ENCODE measurements around the gene NSG1.
"Not testable (repeated sequence)": the region's sequence is repeated elsewhere in the genome, so short reads cannot be mapped to it uniquely, and the experiment has no call there.

NSG1 gene

DNA sequence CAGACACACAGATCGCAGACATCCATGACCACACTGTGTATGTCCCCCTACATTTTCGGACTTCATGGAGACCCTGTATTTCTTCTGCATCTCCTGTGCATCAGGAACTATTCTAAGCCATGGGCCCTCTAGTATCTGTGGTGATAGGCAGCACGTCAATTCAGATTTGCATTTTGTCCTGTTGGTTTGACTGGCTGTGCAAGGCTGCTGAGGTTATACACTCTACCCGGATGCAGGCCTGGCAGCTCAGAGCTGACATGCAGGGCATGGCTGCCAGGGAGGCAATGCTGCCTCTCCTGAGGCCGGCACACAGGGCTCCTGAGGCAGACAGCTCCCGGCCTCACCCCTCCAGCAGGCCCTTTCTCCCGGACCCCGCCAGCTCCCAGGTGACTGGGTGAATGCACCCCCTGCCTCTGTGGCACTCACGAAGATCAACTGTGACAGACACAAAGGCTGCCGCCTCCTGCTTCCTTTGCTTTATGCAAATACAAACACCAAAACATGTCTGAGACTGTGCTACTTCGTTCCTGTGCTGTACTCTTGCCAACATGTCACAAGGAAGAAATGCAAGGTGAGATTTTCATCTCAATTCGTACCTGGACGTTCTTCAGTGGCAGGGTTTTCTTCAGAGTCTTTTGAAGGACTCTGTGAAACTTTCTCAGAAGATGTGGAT, 51.0 kb downstream of the NSG1 start:
- DNase-seq = no peak

DNA sequence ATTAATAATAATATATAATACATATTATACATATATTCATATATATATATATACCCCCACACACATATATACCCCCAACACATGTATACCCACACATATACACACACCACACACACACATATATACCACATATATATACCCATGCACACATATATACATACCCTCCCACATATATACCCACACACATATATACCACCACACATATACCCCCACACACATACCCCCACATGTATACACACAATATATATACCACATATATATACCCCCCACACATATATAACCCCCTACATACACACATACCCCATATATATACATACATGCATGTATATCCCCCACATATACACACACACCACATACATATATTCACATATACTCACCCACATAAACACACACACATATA, 52.0 kb downstream of the NSG1 start:
- no peak for DNase-seq

DNA sequence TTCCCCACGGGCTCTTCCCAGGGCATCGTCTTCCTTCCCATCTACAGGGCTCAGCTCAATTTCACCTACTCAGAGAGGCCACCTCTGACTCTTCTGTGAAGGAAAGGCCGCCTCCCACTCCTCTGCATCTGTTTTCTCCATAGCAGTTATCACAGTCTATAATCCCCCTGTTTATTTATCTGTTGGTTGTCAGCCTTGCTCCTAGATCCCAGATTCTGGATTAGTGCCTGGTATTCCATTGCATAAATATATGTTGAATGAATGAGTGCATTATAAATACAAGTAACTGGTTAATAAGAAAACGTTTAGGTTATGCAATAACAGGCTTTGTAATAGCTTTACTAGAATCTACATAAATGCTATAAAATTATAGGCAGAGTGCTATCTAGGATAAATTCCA, 52.9 kb downstream of the NSG1 start:
- DNase-seq = no peak

DNA sequence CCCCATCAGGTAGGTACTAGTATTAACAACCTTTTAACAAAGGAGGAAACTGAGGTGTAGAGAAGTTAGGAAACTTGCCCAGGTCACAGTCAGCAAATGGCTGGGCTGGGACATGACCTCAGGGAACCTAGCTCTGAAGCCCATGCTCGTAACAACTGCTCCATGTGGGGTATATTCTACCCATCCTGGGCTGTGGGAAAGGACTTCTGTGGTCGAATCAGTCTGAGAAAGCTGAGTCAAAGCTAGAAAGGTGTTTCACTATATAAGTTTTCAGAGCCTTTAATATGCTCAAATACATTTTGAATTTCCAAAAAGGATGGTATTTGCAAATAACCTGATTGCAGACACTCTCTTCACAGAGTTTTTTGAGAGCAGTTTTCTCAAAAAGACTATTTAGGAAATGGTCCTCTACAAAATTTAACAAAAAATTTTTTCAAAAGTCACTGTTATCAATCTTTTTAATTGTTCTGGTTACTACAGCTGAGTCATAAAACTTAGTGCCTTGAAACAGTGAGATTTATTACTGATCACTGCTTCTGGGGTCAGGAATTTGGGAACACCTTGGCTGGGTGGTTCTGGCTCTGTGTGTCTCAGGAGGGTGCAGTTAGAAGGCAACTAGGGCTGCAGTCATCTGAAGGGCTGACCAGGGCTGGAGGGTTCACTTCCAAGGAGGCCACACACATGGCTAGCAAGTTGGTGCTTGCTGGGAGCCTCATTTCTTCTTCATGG, 53.6 kb downstream of the NSG1 start:
- DNase-seq = no peak

DNA sequence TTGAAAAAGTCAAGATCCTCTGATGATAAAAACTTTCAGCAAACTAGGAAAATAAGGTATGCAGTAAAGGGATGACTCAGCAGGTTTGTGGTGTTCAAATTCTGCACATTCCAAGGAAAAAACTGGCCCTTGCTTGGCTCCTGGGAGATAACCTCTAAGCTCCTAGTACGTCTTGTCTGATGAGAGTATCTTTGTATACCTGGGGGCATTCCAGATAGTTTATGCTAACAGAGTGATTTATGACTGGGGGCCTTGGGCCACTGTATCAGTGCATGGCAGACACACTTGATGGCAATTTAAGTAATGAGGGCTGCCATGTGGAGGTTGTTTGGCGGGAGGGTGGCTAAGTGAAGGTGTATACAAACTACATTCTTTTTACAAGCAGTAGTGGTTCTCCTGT, 56.9 kb downstream of the NSG1 start:
- DNase-seq = no peak

DNA sequence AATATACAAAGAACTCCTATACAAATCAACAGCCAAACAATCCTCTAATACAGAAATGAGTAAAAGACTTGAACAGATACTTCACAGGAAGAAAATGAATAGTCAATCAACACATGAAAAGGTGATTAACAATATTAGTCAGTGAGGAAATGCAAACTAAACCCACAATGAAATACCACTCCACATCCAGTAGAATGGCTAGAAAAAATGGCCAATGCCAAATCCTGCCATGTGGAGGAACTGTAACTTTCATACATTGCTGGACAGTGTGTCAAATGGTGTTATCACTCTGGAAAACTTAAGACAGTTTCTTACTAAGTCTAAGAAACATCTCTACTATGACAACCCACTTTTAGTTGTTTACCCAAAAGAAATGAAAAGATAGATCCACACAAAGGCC, 59.5 kb downstream of the NSG1 start:
- no peak for DNase-seq

DNA sequence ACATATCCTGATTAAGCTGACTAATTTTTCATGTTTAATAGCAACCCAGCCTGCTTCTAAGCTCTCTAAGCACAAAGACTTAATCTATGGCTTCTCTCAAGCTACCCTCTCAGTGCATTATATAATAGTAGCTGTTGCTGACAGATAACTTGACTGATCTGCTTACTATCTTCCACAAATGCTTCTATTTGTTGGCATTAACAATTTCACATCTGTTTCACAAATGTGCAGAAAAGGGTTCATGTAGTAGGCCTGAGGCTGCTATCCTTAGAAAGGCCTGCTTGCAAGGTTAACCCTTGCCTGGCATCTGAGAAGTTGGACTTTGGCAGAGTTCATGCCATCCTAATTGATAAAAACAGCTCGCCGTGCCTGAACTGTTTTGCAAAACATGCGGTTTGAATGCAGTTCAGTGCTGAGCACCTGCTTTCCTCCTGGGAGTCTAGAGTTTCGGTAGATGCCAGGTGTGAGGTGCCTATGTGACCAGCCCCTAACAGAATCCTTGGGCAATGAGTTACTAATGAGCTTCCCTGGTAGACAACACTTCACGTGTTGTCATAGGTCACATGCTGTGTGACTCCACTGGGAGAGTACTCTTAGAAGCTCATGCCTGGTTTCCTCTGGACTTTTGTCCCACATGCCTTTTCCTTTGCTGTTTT, 68.4 kb downstream of the NSG1 start:
- DNase-seq = no peak

DNA sequence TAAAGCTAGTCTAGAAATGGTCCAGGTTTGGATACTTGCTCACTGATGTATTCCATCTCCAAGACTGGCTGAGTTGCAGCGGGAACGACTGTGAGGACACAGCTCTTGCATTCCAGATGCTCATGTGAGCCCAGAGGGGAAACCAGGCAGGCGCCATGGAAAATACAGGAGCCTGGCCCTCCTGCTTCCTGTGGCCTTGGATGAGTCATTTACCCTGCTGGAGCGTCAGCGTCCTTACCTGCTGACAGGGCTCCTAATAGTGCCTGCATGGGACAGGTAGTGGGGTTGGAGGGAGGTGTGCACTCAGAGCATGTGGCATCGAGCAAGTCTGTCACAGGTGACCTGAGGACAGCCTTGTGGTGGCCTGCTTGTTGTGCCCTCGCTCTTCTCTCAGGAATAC, 69.4 kb downstream of the NSG1 start:
- DNase-seq = no peak

DNA sequence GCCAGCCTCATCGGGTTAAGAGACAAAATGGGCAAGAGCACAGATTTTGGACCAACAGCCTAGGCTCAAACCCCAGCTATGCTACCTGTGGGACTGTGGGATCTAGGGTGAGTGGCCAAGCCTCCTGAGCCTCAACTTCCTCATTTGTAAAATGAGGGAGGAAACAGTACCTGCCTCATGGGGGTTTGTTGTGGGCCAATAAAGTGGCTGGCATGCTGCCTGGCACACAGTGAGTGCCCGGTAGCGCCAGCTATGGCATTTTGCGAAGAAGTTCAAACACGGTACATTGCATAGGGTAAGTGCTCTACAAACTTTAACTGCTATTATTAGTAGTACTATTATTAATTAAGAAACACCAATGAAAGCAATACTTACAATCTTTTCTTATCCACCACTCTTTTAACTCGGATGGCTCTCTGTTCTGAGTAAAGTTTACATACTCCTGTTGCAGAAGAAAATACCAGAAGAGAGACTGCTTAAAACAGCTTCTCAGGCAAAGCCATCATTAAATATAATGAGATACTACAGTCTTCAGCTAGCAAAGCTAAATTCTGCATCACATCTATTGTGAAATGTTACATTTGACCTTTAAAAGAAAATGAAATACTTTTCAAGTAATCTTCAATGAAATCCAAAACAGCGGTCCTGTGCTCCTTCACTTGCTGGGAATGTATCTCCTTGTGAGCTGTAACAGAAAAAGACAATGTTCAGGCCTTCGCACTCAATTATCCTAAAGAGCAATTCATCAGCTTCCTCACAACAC, 70.1 kb downstream of the NSG1 start:
- no peak for DNase-seq

DNA sequence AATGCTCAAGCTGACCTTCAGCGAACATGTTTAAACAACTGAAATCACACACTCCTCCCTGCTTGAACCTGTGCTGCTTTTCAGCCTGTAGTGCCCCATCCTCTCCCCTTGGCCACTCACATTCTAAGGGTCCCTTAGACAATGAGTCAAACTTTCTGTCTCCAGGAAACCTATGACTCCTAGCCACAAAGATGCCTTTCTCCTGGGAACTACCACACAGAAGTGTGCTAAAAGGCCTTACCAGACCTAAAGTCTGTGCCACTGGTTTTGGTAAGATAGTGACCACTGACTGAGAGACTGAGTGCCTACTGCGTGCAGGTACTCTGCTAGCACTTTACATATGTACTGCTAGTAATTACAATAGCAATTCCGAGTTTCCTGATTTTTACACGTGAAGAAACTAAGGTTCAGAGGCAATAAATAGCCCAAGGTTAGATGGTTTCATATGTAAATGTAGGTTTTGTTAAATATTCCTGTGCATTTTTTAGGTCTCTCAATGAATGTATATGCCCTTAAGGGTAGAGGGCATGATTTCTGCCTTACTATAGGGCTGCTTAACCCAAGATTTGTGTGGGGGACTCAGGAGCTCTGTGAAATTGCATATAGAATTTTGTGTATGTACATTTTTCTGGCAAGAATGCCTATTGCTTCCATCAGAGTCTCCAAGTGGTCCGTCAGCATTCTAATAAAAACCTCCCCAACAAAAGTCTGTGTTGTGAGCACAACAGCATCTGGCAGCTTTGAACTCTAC, 71.1 kb downstream of the NSG1 start:
- no peak for DNase-seq

DNA sequence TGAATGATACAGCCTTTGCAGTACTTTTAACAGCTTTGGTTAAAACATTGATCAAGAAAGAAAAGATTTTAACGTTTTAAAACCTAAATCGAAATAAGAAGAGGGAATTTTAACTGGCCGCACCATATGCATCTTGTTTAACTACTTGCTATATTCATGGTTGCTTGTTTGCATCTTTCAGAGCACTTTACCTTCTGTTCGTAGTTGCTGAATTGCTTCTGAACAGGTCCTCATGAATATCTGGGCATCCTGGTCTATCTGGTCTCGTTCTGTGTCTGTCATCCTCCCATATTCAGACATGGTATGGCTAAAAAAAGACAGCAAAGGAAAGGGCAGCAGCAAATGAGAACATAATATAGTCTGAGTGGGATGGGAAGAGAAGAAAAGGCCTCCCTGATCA, 72.3 kb downstream of the NSG1 start:
- no peak for DNase-seq

DNA sequence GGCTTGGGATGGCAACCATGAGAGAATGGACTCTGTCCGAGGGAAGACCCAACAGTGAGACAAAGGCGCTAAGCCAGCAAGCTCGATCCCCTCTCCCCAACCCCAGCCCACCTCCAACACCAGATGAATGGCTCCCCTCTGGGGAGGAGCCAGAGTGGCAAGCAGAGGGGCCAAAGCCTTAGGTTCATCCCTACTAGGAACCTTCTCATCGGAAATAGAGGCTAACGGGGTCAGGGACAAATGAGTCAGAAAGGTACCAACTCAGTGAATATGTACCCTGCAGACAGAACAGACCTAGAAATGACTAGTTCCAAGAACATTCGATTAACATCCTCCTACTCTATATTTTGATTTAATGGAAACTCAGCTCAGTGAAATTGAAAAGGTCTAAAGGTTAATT, 73.9 kb downstream of the NSG1 start:
- DNase-seq = no peak

DNA sequence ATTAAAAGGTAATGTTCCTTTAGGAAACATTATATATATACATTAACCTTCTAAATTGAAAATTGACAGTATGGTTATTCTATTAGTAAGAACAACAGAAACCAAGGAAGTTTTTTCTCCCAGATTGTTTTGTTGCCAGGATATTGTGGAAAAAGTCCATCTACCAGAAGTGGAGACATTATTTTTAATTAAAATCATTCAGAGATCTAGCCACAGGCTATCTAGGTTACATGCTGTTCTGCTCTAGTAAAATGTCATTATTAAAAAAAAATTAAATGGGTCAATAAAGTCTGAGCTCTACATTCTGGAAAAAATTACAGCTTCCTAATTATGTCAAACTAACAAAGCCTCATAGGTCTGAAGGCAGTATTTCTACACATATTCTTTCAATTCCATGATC, 74.3 kb downstream of the NSG1 start:
- DNase-seq = no peak

DNA sequence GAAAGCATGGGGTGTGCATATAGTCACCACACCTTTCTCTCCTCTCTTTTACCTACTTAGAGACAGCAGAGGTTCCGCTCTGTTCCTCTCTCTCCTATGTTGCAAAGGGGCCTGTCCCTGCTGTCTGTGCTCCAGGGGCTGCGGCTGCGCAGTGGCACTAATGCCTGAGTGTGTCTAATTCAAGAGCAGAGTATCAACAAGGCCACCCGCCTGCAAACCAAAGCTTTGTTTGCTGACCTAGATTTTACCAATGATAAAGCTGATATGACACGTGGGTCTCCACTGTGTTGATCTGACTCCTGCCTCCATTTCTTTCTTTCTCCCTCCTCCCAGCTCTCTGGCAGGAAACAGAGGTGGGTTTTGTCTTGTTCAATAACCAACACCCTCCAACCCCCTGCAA, 74.9 kb downstream of the NSG1 start:
- DNase-seq = no peak

DNA sequence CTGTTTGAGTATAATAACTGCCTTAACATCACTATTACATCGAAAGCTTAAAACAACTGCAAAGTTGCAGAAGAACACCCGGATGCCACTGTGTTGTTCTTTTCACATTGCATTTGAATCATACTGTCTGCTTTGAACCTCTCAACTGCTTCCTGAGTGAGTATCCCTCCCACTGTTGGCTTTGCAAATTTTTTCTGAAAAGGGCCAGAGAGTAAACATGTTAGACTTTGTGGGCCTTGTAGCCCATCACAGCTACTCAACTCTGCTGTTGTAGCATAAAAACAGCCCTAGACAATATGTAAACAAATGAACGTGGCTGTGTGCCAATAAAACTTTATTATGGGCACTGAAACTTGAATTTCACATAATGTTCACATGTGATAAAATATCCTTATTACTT, 76.1 kb downstream of the NSG1 start:
- no peak for DNase-seq

DNA sequence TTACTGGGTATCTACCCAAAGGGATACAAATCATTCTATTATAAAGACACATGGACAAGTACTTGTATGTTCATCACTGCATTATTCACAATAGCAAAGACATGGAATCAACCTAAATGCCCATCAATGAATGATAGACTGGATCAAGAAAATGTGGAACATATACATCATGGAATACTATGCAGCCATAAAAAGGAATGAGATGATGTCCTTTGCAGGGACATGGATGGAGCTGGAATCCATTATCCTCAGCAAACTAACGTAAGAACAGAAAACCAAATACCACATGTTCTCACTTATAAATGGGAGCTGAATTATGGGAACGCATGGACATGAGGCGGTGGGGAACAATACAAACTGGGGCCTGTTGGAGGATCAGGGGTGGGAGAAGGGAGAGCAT, 78.3 kb downstream of the NSG1 start:
- not testable (repeated sequence) for DNase-seq

Measured in bone marrow (tissue), 2 donors.